Stimulated activated effector memory CD8-positive, alpha-beta T cell treated with anti-CD3 and anti-CD28 coated beads, Interleukin-12 subunit alpha, Interleukin-12 subunit beta, amount 100 ng/mL, for 72 hours (primary cell): ENCODE results near the gene SCYL3.
"Not testable (repeated sequence)": the region's sequence is repeated elsewhere in the genome, so short reads cannot be mapped to it uniquely, and the experiment has no call there.

Experiments used
- ATAC-seq: fragments of 150-1000 bp; cut with Tn5 transposase; 2 replicates; pipeline ENCODE4 v1.10.0; 2021
- DNase-seq, 2 donors: peaks; one replicate each; pipeline ENCODE4 v3.0.0; 2021 to 2022; ENCODE audit warnings: low spot score in 2 of 2
- H3K27ac Mint-ChIP-seq: one replicate; pipeline ENCODE4 v1.8.0; 2022; ENCODE audit warnings: mild to moderate bottlenecking, mixed read lengths
- H3K36me3 Mint-ChIP-seq: one replicate; pipeline ENCODE4 v1.8.0; 2022; ENCODE audit warnings: mild to moderate bottlenecking, mixed read lengths
- H3K4me1 Mint-ChIP-seq: one replicate; pipeline ENCODE4 v1.8.0; 2022; ENCODE audit warnings: mixed read lengths
- H3K4me3 Mint-ChIP-seq: one replicate; pipeline ENCODE4 v1.8.0; 2022; ENCODE audit warnings: mild to moderate bottlenecking, mixed read lengths
- H3K9me3 Mint-ChIP-seq: one replicate; pipeline ENCODE4 v1.8.0; 2022; ENCODE audit warnings: mixed read lengths

SCYL3 gene

DNA sequence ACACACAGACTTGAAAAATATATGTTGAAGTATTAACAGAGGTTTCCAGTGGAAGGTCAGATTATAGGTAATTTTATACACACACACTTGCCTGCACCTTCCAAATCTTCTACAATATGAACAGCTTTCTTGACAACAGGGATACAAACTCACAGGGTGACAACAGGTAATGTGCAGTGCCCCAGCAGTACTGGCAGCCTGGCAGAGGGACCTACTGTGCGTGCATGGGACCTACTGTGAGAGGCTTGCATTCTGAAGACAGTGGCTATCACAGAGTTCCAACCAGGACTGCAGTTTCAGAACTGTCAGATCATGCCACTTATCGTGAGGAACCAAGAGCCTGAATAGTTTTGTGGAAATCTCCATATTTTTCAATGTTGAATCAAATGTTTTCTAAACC, 3.8 kb downstream of the SCYL3 start:
- Mint-ChIP-seq H3K9me3 (no peaks in the 10 kb centered on the region), H3K4me1 (peaks cover 47% of the 10 kb centered on the region), H3K27ac (no peak overlapping the region), H3K36me3 (peaks cover 62% of the 10 kb centered on the region), H3K4me3 (no peak overlapping the region)
- ATAC-seq (no peak), DNase-seq (no peak)

DNA sequence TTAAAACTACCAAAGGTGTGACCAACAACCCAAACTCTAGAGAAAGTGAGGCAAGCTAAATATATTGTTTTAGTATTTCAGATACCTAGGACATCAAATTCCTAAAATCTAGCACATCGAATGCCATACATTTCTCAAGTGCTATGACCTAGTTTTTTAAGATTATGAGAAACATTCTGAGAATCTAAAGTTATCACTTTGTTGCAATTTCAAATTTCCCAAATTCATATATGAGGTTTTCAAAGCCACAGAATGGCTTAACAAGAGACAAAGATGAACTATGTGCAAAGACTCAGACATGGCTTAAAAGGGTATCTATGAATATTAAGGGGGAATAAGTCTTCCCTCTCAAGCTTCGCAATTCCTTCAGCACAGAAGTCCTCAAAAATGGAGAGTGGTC, 6.8 kb downstream of the SCYL3 start:
- DNase-seq (no peak), ATAC-seq (no peak)
- H3K9me3 Mint-ChIP-seq, result no peaks in the 10 kb centered on the region
- no peak overlapping the region for H3K4me3 Mint-ChIP-seq
- peaks cover 42% of the 10 kb centered on the region for H3K4me1 Mint-ChIP-seq
- H3K27ac Mint-ChIP-seq, result no peak overlapping the region
- H3K36me3 Mint-ChIP-seq, result peaks cover 67% of the 10 kb centered on the region

DNA sequence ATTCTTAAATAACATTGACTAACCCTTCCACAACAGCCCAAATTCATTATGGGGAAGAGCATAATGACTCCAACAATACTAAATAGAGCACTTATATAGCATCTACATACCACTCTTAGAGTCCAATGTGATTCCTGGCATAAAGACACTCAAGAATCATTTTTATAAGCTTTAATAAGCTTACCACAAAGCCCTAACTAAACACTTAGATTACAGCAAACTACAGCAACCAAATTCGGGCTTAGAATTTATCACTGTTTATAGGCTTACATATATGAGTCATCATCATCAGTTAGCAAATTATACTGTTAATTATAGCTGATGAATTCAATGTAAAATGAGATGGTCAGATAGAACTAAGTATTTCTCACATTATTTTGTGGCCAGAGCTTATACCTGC, 7.3 kb downstream of the SCYL3 start:
- Mint-ChIP-seq H3K9me3 (no peaks in the 10 kb centered on the region), H3K4me3 (no peak overlapping the region), H3K27ac (no peak overlapping the region), H3K36me3 (peaks cover 71% of the 10 kb centered on the region), H3K4me1 (peaks cover 40% of the 10 kb centered on the region)
- DNase-seq (no peak), ATAC-seq (no peak)

DNA sequence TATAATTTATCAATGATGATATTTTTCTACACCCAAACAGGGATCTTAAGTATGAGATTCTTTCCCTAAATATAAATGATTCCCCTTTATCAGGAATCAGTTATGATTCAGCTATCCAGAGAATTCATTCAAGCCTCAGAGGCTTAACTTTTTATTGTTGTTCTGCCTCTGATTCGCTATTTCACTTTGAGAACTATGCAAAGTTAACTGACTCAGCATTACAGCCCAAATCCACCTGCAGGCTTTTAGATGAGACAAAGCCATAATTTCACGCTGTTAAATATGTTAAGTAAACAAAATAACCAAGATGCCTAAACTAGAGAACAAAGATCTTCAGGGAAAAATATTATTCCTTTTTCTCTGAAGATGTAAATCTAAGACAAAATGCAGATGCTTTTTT, 8.5 kb downstream of the SCYL3 start:
- ATAC-seq (no peak), DNase-seq (no peak)
- Mint-ChIP-seq H3K36me3 (peaks cover 69% of the 10 kb centered on the region), H3K4me1 (peaks cover 31% of the 10 kb centered on the region), H3K9me3 (no peaks in the 10 kb centered on the region), H3K27ac (no peak overlapping the region), H3K4me3 (no peak overlapping the region)

DNA sequence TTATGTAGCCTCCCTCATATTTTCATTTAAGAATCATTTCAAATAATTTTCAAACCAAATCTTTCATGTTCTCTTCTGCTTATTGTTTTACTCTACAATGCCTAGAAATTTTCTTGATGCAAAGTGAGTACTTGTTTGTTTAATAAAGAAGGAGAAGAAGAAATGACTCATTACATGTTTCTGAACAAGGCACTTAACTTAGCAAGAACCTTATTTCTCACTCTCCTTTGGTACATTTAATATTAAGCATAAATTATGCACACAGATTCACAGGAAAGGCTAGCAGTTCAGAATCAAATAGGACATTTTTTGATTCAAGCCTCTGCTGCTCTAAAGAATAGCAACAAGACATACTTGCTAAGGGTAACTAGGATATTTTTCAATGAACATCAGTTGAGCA, 9.1 kb downstream of the SCYL3 start:
- Mint-ChIP-seq H3K4me3 (no peak overlapping the region), H3K27ac (no peak overlapping the region), H3K9me3 (no peaks in the 10 kb centered on the region), H3K36me3 (peaks cover 75% of the 10 kb centered on the region), H3K4me1 (peaks cover 28% of the 10 kb centered on the region)
- DNase-seq (no peak), ATAC-seq (no peak)

- H3K4me3 Mint-ChIP-seq, result no peak overlapping the region
- H3K9me3 Mint-ChIP-seq, result no peaks in the 10 kb centered on the region
- no peak overlapping the region for H3K27ac Mint-ChIP-seq
- ATAC-seq (no peak), DNase-seq (no peak)
- H3K4me1 Mint-ChIP-seq, result peaks cover 31% of the 10 kb centered on the region
- peaks cover 81% of the 10 kb centered on the region for H3K36me3 Mint-ChIP-seq
These were observed 11.6 kb downstream of the SCYL3 start for GRCh38 chr1:169882039-169882511.

GRCh38 chr1:169879034-169879840, 14.5 kb downstream of the SCYL3 start:
- Mint-ChIP-seq H3K27ac (peak overlapping the region; percentile 84), H3K4me1 (peaks cover 19% of the 10 kb centered on the region), H3K36me3 (peaks cover 84% of the 10 kb centered on the region), H3K9me3 (no peaks in the 10 kb centered on the region), H3K4me3 (no peak overlapping the region)
- DNase-seq (no peak), ATAC-seq (no peak)

- H3K4me3 Mint-ChIP-seq, result no peak overlapping the region
- peaks cover 19% of the 10 kb centered on the region for H3K4me1 Mint-ChIP-seq
- H3K36me3 Mint-ChIP-seq, result peaks cover 86% of the 10 kb centered on the region
- H3K9me3 Mint-ChIP-seq, result no peaks in the 10 kb centered on the region
- no peak for ATAC-seq
- H3K27ac Mint-ChIP-seq, result no peak overlapping the region
- DNase-seq, result no peak
These were observed 15.2 kb downstream of the SCYL3 start for GRCh38 chr1:169878498-169878897.

GRCh38 chr1:169877800-169878491, 15.8 kb downstream of the SCYL3 start:
- Mint-ChIP-seq H3K9me3 (no peaks in the 10 kb centered on the region), H3K4me1 (peaks cover 20% of the 10 kb centered on the region), H3K36me3 (peaks cover 86% of the 10 kb centered on the region), H3K27ac (no peak overlapping the region), H3K4me3 (no peak overlapping the region)
- DNase-seq (no peak), ATAC-seq (no peak)

DNA sequence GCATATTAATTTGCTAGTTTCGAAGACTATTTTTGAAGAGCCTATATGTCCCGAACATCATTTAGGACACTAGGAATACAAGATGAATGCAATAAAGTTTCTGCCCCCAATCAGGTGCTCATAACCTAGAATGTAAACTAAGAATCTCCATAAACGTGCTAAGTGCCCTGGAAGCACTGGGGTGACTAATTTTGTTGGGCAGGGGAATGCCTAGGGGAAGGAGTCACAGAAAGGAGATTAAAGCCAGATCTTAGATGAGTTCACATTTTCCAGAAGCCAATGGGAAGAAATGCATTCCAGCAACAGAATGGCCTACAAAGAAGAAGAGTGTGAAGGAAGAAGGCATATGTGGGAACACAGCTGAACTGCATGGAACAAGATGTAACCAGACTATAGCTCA, 19.5 kb downstream of the SCYL3 start:
- H3K36me3 Mint-ChIP-seq, result peaks cover 100% of the 10 kb centered on the region
- ATAC-seq (no peak), DNase-seq (no peak)
- peaks cover 10% of the 10 kb centered on the region for H3K4me1 Mint-ChIP-seq
- H3K4me3 Mint-ChIP-seq, result no peak overlapping the region
- H3K9me3 Mint-ChIP-seq, result no peaks in the 10 kb centered on the region
- peak overlapping the region; percentile 72 for H3K27ac Mint-ChIP-seq

DNA sequence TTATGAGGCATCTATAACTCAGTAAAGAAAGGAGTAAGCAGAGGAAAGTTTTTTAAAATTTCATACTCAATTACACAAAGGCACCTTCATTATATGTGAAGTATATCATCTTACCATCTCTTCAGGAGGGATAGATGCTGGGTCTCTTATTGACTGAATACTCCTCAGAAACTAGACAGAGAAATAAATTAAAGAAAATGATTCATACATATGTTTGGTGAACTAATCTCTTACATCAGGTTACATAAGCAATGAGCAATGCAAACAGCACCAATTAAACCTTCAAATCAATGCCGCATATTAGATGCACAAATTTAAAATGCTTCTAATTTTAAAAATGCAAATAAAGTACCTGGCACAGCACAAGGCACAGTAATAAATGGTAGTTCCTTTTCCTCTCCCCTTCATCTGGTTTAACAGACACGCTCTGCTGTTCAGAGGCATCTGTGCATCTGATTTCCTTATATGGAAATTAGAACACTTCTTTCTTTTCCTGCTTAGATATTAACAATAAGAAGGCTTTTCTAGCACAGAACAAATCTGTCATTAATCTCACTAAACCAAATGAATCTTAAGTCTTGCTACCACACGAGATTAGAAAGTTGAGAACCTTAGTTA, 20.0 kb downstream of the SCYL3 start:
- no peak for DNase-seq
- ATAC-seq, result no peak
- Mint-ChIP-seq H3K27ac (peak overlapping the region; percentile 72), H3K4me3 (no peak overlapping the region), H3K9me3 (no peaks in the 10 kb centered on the region), H3K4me1 (peaks cover 6% of the 10 kb centered on the region), H3K36me3 (peaks cover 100% of the 10 kb centered on the region)

DNA sequence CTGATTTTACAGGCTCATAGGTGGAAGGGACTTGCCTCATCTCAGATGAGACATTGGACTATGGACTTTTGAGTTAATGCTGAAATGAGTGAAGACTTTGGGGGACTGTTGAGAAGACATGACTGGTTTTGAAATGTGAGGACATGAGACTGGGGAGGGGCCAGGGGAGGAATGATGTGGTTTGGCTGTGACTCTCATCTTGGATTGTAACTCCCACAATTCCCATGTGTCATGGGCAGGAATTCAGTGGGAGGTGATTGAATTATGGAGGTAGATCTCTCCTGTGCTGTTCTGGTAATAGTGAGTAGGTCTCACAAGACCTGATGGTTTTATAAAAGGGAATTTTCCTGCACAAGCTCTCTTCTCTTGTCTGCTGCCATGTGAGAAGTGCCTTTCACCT, 20.8 kb downstream of the SCYL3 start:
- peak overlapping the region; percentile 19 for H3K27ac Mint-ChIP-seq

GRCh38 chr1:169871988-169872387, 21.7 kb downstream of the SCYL3 start:
- peaks cover 100% of the 10 kb centered on the region for H3K36me3 Mint-ChIP-seq
- H3K4me3 Mint-ChIP-seq, result not testable (repeated sequence)

More for the DNA sequence above, 20.8 kb downstream of the SCYL3 start:
- peaks cover 6% of the 10 kb centered on the region for H3K4me1 Mint-ChIP-seq
- H3K4me3 Mint-ChIP-seq, result no peak overlapping the region
- no peaks in the 10 kb centered on the region for H3K9me3 Mint-ChIP-seq
- peaks cover 100% of the 10 kb centered on the region for H3K36me3 Mint-ChIP-seq
- no peak for ATAC-seq
- DNase-seq, result no peak

GRCh38 chr1:169869426-169869825, 24.3 kb downstream of the SCYL3 start:
- peaks cover 100% of the 10 kb centered on the region for H3K36me3 Mint-ChIP-seq
- ATAC-seq (no peak), DNase-seq (no peak)
- H3K9me3 Mint-ChIP-seq, result no peaks in the 10 kb centered on the region
- peaks cover 6% of the 10 kb centered on the region for H3K4me1 Mint-ChIP-seq
- no peak overlapping the region for H3K27ac Mint-ChIP-seq
- H3K4me3 Mint-ChIP-seq, result no peak overlapping the region

More at GRCh38 chr1:169871988-169872387, 21.7 kb downstream of the SCYL3 start:
- DNase-seq, H3K4me1 Mint-ChIP-seq, H3K27ac Mint-ChIP-seq, ATAC-seq, H3K9me3 Mint-ChIP-seq: not testable (repeated sequence)

- Mint-ChIP-seq H3K4me1 (peaks cover 6% of the 10 kb centered on the region), H3K27ac (no peak overlapping the region), H3K9me3 (no peaks in the 10 kb centered on the region), H3K4me3 (no peak overlapping the region), H3K36me3 (peaks cover 100% of the 10 kb centered on the region)
- no peak for ATAC-seq
- no peak for DNase-seq
These were observed 24.7 kb downstream of the SCYL3 start for GRCh38 chr1:169868978-169869377.
